Mesothelial cell of epicardium (in vitro differentiated cells): ENCODE results near the gene SDK1. TPM values are rescaled to one million over a fixed set of nuclear protein-coding genes. Genes with fewer than 3 reads are reported as not detected.

Experiments
- DNase-seq, 2 experiments: peaks; one replicate each; pipeline ENCODE4 v3.0.0; 2021; ENCODE audit warnings: low spot score in 2 of 2; ENCODE audit not compliant: unreplicated experiment in 2 of 2
- H3K27ac Mint-ChIP-seq: 2 replicates; pipeline ENCODE4 v1.8.0; 2021; ENCODE audit warnings: mixed read lengths
- H3K27me3 Mint-ChIP-seq: 2 replicates; pipeline ENCODE4 v1.8.0; 2021; ENCODE audit warnings: low read depth, mixed read lengths
- H3K36me3 Mint-ChIP-seq: 2 replicates; pipeline ENCODE4 v1.8.0; 2021; ENCODE audit warnings: mixed read lengths
- H3K4me1 Mint-ChIP-seq: 2 replicates; pipeline ENCODE4 v1.8.0; 2021; ENCODE audit warnings: mixed read lengths
- H3K4me3 Mint-ChIP-seq: 2 replicates; pipeline ENCODE4 v1.8.0; 2021; ENCODE audit warnings: mild to moderate bottlenecking, moderate library complexity, mixed read lengths
- H3K9me3 Mint-ChIP-seq: 2 replicates; pipeline ENCODE4 v1.8.0; 2021; ENCODE audit warnings: mixed read lengths
- total RNA-seq: library from RNA; stranded (reverse); gene quantifications from 3 replicates; pipeline ENCODE4 v1.2.1, GENCODE V29; 2021
- TF ChIP-seq, protein P1 (sequence below): fragments of 200-600 bp; sonication (generic); IDR thresholded peaks from one replicate; pipeline ENCODE4 v1.5.0; 2021; ENCODE audit warnings: antibody characterized with exemption; ENCODE audit not compliant: unreplicated experiment

Gene SDK1
- total RNA-seq, 1 donor from 2014 or later = 12.8 TPM

DNA sequence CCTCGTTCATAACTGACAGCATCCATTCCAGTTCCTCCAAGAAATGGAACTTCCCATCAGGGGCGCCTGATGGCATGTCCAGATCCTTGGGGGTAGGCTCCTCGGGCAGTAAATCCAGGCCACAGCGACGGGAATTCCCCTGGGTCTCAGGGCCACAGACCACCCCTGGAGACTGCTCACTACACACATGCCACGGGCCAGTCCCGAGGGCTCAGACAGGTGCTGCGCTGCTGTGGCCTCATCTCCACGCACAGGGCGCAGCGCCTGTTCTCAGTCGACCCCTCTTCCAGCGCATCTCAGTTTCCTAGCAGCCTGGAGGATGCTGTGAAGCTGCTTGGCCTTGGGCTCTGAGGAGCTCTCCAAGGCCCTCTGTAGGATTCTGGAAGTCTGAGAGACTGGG, 907.5 kb downstream of the SDK1 start:
- no peak for DNase-seq
- Mint-ChIP-seq H3K4me1 (peaks cover 9% of the 10 kb centered on the region), H3K4me3 (no peak overlapping the region), H3K27ac (no peak overlapping the region), H3K9me3 (no peaks in the 10 kb centered on the region), H3K27me3 (no peaks in the 10 kb centered on the region), H3K36me3 (peaks cover 4% of the 10 kb centered on the region)
- TF ChIP-seq, protein P1, sequence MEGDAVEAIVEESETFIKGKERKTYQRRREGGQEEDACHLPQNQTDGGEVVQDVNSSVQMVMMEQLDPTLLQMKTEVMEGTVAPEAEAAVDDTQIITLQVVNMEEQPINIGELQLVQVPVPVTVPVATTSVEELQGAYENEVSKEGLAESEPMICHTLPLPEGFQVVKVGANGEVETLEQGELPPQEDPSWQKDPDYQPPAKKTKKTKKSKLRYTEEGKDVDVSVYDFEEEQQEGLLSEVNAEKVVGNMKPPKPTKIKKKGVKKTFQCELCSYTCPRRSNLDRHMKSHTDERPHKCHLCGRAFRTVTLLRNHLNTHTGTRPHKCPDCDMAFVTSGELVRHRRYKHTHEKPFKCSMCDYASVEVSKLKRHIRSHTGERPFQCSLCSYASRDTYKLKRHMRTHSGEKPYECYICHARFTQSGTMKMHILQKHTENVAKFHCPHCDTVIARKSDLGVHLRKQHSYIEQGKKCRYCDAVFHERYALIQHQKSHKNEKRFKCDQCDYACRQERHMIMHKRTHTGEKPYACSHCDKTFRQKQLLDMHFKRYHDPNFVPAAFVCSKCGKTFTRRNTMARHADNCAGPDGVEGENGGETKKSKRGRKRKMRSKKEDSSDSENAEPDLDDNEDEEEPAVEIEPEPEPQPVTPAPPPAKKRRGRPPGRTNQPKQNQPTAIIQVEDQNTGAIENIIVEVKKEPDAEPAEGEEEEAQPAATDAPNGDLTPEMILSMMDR = no peak

DNA sequence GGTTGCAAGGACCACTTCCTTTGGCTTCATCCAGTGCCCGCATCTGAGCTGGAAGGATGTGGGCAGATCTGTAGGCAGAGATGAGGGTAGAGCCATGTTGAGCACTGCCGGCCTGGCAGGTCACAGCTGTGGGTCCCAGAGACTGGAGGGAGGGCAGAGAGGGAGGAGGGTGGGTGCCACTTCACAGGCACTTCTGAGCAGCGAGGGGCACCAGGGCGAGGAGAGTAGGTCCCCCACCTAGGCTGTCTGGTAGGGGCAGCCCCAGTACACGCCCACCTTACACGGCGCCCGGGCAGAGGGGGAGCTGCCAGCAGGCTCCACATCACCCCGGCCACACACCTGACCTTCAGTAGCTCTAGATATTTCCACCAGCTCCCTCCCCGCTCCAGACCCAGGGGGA, 908.1 kb downstream of the SDK1 start:
- no peak overlapping the region for H3K4me3 Mint-ChIP-seq
- peaks cover 4% of the 10 kb centered on the region for H3K36me3 Mint-ChIP-seq
- H3K27me3 Mint-ChIP-seq = no peaks in the 10 kb centered on the region
- no peak overlapping the region for H3K27ac Mint-ChIP-seq
- TF ChIP-seq, protein P1 = no peak
- no peak for DNase-seq
- H3K9me3 Mint-ChIP-seq = no peaks in the 10 kb centered on the region
- peaks cover 4% of the 10 kb centered on the region for H3K4me1 Mint-ChIP-seq

DNA sequence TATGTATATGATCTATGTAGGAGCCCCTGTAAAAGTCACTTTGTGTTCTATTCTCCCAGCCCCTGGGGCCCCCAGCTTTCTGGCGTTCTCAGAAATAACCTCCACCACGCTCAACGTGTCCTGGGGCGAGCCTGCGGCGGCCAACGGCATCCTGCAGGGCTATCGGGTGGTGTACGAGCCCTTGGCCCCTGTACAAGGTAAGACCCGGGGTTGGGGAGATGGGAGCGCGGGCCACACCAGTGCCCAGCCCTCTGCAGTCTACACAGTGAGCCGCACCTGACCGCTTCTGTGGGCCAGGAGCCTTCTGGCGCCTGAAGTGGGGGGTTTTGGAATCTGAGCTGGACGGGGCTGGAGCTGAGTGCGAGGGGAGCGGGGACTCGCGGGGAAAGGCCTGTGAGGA, 908.9 kb downstream of the SDK1 start:
- TF ChIP-seq, protein P1 = no peak
- no peaks in the 10 kb centered on the region for H3K27me3 Mint-ChIP-seq
- no peak for DNase-seq
- H3K9me3 Mint-ChIP-seq = no peaks in the 10 kb centered on the region
- H3K36me3 Mint-ChIP-seq = peaks cover 4% of the 10 kb centered on the region
- H3K4me3 Mint-ChIP-seq = no peak overlapping the region
- no peak overlapping the region for H3K27ac Mint-ChIP-seq
- H3K4me1 Mint-ChIP-seq = no peaks in the 10 kb centered on the region

DNA sequence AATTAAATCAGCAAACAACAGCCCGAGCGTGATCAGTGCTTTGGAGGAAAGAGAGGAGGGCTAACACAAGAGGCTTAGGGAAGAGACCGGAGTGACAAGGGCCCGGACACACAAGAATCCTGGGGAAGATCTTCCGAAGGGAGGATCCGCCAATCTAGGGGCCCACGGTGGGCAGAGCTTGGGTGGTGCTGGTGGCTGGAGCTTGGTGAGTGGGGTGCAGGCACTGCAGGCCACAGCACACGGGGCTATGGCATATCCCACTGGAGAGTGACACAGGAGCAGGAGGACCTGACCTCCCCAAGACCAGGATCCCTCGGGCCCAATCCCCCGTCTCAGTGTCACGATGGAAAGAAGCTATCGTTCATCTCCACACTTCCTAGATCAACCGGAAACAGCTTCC, 909.8 kb downstream of the SDK1 start:
- TF ChIP-seq, protein P1 = no peak
- Mint-ChIP-seq H3K27ac (no peak overlapping the region), H3K27me3 (no peaks in the 10 kb centered on the region), H3K4me1 (peaks cover under 1% of the 10 kb centered on the region), H3K4me3 (no peak overlapping the region), H3K9me3 (no peaks in the 10 kb centered on the region), H3K36me3 (peaks cover 4% of the 10 kb centered on the region)
- no peak for DNase-seq

DNA sequence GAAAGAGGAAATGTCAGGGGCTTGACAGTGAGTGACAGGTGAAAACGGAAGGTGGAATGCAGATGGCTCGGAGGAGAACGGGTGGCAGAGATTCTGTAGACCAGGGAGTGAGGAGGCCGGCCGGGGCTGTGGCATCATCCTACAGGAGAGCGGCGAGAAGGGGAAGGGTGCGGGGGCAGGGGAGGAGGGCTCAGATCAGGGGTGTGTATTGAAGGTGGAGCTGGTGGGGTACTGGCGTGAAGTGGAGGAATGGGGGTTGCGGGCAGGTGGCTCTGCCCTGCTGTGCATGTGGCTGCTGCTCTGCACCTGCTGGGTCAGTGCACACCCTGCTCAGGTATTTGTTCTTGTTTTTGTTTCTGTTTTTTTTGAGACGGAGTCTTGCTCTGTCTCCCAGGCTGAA, 910.2 kb downstream of the SDK1 start:
- H3K27ac Mint-ChIP-seq = no peak overlapping the region

DNA sequence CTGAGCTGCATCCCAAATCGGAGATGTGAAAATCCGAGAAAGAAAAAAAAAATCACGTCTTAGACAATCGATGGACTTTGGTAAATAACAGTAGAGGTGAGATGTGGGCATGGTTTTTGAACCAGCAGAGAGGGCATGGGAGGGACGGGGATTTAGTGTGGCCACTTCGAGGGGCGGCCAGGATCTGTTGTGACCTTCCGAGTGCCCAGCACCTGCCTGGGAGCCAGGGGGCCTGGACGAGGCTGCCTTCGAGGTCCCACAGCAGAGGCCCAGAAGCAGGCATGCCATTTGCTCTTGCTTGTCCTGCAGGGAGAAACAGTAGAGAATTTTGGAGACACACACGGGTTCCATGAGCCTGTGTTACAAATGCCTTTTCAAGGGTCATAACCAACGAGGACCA, 911.3 kb downstream of the SDK1 start:
- no peaks in the 10 kb centered on the region for H3K9me3 Mint-ChIP-seq
- no peak overlapping the region for H3K4me3 Mint-ChIP-seq
- TF ChIP-seq, protein P1 = no peak
- H3K36me3 Mint-ChIP-seq = peaks cover 4% of the 10 kb centered on the region
- H3K27ac Mint-ChIP-seq = no peak overlapping the region
- H3K27me3 Mint-ChIP-seq = no peaks in the 10 kb centered on the region
- no peak for DNase-seq
- peaks cover 3% of the 10 kb centered on the region for H3K4me1 Mint-ChIP-seq

More for the DNA sequence above, 910.2 kb downstream of the SDK1 start:
- H3K9me3 Mint-ChIP-seq = no peaks in the 10 kb centered on the region
- no peak for DNase-seq
- H3K36me3 Mint-ChIP-seq = peaks cover 4% of the 10 kb centered on the region
- H3K4me3 Mint-ChIP-seq = no peak overlapping the region
- TF ChIP-seq, protein P1 = no peak
- H3K4me1 Mint-ChIP-seq = peaks cover 3% of the 10 kb centered on the region
- H3K27me3 Mint-ChIP-seq = no peaks in the 10 kb centered on the region
